ENCODE measurements around the gene TEK.
"Not testable (repeated sequence)": the region's sequence is repeated elsewhere in the genome, so short reads cannot be mapped to it uniquely, and the experiment has no call there.

The TEK gene

DNA sequence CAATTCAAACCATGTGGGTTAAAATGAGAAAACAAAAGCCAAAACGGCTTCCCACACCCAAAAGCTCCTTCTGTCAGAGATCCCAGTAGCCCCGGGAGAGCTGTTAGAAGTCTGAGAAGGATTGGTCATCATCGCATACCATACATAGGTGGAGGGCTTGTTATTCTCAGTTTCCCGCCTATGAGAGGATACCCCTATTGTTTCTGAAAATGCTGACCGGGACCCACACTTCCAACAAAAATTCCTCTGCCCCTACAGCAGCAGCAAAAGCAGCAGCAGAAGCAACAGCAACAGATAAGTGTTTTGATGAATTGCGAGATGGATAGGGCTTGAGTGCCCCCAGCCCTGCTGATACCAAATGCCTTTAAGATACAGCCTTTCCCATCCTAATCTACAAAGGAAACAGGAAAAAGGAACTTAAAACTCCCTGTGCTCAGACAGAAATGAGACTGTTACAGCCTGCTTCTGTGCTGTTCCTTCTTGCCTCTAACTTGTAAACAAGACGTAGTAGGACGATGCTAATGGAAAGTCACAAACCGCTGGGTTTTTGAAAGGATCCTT is at the start of gene TEK:
TEK (plus strand) TSS at position 245 of the 561 bp plus-strand sequence. CDS start 366 bp downstream, outside the sequence.
- DNase-seq: no peak

DNA sequence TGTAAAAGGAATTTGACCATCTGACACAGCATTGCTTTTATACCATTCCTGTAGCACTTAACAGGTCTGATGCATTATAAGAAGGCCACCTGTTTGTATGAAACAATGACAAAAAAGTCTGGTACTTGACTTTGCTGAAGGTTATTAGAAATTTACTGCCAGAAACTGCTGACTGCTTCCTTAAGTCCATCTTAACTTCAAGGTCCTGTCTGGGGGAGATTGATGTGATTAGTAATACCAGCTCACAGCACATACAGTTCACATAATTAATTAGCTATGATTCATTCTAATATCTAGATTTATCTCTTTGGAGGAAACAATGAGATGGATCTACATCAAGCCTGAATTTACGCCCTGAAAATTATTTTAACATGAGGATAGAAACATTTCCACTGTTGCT is 49.6 kb upstream of the TEK start:
- DNase-seq: no peak

DNA sequence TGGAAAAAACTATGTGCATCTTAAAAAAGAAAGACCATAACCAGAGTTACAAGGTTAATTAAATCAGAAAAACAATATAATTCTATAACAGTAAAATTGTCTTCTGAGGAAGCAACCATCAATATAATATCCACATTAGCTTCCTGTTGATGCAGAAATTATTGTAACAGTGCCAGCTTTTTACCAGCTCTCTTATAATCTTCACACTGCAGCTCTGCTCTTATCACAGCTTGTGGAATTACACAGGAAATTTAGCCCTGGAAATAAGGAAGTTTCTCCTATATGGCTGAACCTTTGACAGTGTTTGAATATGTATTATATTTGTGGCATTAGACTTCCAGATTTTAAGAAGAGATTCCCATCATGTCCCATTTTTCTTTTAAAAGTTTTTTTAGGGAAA is 49.1 kb upstream of the TEK start:
- DNase-seq: no peak

DNA sequence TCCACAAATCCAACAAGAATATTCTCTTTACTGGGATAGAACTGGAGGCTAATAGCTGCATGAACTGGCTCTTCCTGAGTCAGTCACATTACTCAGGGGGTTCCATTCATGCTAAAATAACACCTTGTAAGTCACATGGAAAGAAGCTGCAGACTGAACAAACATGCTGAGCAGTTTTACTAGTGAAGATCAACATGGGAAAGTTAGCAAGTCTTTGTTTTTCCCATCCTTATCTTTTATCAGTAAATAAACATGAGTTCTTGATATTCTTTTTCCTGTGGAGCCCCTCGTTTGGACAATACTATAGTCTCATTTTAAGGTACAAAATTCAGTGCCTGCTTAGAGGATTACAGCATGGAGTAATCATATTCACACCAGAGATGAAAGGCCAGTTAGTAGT is 43.7 kb upstream of the TEK start:
- no peak for DNase-seq

DNA sequence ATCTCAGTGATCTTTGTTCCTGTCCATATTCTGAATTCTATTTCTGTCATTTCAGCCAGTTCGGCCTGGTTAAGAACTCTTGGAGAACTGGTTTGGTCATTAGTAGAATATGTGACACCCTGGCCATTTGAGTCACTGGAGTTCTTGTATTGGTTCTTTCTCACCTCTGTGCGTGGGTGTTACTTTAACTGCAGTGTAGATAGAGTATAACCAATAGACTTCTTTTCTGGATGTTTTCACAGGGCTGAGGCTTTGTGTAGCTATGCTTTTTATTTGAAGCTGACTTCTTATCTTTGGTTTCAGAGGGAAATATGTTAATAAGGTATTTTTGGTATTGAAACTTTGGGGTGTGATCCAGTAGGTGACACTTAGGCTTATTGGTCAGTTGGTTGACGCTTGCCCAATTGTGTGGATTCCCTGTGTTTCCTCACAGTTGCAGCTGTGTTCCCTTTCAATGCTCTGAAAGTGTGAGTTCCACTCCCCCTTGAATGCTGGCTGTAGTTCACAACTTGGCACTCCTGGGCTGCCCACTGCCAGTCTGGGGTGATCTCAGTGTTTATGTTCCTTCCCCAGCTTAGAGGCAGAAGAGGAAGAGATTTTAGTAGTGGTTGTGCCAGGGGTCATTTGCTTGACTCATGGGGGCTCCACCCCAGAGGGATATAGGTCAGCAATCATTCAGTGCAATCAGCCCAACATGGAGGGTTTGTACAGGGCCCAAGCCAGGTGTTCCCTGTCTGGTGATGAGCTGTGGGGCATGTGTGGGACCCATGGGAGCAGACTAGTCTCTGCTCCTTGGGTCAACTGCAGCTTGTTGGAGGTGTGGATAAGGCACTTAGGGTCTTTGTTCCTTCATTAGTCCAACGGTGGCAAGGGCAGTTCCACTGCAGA is 34.9 kb upstream of the TEK start:
- no peak for DNase-seq

DNA sequence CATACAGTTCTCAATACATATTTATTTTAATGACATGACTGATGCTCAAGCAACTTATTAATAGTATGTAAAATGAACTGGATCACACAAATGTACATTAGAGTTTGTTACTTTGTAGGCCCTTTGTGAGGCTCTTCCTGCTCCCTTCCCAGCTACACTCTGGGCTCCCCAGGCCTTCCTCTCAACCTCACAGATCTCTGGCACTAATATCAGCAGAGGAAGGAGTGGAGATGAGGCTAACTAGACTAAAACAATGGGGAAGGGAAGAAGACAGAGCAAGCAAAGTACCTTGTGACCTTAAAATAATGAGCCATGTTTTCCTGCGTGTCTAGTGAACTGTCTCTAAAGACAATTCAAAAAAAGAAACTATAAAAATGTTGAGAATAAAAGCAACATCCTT is 30.3 kb upstream of the TEK start:
- no peak for DNase-seq

DNA sequence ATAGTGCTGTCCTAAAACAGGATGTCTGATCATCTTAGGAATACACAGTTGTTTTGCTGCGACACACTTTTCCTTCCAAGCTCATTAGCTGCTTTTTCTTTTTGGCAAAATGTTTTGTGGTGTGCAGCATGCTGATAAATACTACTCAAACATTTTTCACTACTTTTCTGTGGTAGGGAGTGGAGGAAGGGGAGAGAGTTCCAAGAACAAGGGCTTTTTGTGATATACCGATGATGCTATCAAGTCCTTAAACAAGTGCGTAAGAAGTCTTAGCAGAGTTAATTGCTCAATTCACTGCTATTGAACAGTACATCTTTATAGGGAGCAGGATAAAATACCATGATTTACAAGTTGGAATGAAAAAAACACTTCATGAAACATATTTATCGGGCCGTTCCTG is 23.6 kb upstream of the TEK start:
- no peak for DNase-seq

DNA sequence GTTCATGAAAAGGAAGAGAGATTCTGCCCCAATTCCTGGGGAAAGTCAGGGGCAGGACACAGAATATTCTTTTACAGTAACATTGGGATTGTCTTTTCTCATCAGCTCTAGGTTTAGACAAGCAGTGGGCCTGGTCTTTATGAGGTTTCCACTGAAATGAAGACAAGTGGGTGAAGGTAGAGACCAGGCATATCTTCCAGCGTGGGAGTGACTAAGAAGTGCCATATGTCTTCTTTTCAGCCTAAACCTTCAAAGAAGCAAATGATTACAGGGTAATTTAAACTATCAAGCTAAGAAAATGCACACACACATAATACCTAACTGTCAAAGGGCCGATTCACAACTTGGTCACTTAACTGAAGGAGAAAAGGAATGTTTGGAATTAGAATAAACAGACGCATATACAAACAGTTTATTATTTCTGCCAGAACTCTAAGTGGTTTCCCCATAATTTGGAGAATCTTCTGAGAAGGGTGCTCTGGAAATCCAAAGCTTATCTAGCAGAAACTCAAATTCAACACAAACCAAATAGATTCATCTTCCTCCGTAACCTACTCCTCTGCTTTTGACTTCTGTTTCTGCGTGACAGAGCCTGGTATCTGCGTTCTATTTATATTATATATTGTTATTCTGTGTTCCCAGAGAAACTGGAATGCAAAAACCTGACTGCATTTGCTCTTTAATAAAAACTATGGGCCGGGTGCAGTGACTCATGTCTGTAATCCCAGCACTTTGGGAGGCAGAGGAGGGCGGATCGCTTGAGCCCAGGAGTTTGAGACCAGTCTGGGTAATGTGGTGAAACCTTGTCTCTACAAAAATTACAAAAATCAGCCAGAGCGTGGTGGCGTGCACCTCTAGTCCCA is 22.0 kb upstream of the TEK start:
- DNase-seq: no peak

DNA sequence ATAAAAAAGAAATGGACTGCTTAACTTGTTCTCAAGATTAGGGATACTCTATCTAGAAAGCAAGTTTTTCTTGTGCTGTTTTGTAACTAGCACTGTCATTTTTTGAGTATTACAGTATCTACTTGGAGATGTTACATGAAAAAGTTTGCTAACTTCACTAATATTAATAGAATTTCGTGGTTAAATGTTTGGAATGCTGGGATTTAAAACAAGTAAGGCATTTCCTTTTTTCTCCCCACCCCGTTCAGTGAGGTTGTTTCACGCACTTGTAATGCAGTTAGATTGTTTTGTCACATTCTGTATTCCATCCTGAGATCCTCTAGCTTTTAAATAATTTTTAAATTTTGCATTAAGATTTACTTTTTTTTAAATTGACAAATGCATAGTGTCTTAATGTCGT is 20.0 kb upstream of the TEK start:
- no peak for DNase-seq

DNA sequence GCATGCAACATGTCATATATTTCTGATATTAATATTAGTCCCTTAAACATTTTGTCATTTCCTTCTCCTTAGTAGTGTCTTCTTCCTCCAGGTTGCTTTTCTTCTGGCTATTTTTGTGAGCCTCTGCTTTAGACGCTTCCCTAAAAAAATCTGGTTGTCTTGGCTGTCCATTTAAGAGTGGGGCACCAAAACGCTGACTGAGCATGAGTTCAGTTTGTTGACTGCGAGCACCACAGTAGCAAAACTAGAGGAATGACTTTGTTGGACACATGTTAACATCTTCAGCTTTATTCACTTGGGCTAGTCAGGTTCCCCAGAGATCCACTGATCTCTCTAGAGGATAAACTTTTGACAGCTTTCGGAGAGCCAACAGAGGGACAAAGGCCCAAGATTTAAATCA is 19.3 kb upstream of the TEK start:
- no peak for DNase-seq

DNA sequence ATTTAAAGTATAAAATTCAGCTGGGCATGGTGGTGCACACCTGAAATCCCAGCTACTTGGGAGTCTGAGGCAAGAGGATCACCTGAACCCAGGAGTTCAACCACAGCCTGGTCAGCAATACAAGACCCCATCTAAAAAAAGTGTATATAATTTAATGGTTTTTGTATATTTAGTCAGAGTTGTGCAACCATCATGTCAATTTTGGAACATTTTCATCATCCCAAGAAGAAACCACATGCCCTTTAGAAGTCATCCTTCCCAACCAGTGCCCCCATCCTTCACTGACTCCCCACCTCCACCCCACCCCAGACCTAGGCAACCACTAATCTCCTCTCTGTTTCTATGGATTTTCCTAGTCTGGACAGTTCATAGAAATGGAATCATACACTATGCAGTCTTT is 18.8 kb upstream of the TEK start:
- no peak for DNase-seq

DNA sequence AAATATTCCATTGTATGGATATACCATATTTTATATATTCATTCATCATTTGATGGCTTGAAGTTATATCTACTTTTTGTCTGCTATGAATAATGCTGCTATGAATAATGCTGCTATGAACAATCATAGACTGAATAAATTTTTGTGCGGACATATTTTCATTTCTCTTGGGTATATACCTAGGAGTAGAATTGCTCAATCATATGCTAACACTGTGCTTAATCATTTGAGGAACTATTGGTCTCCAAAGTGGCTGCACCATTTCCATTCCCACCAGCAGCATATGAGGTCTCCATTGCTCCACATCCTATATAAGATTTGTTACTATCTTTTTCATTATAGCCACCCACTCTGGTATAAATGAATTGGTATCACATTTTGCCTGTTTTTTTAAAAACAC is 18.3 kb upstream of the TEK start:
- no peak for DNase-seq

DNA sequence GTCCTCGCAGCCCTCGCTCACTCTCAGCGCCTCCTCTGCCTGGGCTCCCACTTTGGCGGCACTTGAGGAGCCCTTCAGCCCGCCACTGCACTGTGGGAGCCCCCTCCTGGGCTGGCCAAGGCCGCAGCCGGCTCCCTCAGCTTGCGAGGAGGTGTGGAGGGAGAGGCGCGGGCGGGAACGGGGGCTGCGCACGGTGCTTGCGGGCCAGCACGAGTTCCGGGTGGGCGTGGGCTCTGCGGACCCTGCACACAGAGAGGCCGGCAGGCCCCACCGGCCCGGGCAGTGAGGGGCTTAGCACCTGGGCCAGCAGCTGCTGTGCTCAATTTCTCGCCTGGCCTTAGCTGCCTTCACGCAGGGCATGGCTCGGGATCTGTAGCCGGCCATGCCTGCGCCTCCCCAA is 16.5 kb upstream of the TEK start:
- not testable (repeated sequence) for DNase-seq

DNA sequence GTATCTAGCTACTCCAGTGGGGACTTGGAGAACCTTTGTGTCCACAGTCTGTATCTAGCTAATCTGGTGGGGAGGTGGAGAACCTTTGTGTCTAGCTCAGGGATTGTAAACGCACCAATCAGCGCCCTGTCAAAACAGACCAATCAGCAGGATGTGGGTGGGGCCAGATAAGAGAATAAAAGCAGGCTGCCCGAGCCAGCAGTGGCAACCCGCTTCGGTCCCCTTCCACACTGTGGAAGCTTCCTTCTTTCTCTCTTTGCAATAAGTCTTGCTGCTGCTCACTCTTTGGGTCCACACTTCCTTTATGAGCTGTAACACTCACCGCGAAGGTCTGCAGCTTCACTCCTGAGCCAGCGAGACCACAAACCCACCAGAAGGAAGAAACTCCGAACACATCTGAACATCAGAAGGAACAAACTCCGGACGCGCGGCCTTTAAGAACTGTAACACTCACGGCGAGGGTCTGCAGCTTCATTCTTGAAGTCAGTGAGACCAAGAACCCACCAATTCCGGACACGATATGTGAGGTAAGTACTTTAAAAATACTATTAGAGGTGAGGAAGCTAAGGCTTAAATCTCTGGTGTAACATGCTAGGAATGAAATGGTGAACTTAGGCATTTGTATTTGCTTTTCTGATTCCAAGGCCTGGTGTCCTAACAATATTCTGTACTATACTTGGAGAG is 15.5 kb upstream of the TEK start:
- not testable (repeated sequence) for DNase-seq

DNA sequence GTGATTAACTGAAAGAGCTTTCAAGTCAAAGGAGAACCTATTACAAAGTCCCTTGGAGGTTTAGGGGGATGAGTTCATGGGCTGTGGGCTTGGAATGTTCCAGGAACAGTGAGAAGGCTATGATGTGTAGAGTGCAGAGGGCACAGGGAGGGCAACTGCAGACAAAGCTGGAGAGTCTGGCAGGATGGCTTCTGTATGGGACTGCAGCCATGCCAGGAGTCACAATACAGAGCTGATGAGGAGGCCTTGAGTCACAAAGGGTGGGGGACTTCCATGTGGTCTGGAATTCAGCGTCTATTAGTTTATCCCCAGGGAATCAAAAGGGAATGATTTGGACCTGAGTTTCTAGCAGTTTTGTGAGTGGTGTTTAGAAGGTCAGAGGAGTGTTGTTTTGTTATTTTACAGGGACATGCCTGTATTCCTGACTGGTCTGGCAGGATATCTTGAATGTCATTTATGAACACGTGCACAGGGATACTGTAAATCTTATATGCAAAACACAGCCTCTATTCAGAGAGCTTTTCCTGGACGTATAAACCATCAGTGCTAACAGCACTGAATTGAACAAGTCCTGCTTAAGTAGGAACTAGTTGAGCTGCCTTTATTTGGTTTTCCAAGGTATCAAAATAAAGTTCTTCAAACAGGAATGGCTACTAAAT is 14.3 kb upstream of the TEK start:
- DNase-seq: no peak

DNA sequence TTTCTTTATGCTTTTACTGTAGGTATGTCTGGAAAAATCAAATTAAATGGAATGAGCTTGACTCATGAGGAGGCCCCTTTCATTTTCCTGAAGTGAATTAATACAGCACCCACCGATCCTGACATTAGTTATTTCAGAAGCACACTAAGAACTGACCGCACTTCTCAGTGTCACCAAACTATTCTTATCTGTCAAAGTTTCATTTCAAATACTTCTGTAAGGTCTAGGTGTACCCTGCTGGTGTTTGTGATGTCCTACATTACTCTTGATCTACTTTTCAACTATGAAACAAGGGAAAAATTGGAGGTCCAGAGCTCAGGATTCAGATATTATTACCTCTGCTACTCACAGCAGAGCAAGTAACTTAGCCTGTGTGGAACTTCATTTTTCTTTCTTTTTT is 1.8 kb upstream of the TEK start:
- no peak for DNase-seq

DNA sequence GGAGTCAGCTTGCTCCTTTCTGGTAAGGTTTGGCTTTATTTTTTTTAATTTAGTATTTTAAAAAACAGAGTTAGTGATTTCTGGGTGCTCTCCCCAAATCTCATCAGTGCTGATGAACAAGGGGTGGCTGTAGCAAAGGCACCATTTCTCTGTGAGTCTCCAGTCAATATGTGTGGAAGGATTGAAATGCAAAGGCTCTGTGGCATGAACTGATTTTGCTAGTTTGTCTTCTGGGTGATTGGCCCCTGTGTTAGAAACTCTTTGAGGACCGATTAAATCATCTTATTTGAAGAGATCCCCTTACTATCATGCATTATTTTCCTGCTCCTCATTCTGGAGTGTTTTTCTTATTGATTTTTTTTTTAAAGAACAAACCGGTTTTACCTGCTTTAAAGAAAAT is 596 bp downstream of the TEK start:
- DNase-seq: no peak

DNA sequence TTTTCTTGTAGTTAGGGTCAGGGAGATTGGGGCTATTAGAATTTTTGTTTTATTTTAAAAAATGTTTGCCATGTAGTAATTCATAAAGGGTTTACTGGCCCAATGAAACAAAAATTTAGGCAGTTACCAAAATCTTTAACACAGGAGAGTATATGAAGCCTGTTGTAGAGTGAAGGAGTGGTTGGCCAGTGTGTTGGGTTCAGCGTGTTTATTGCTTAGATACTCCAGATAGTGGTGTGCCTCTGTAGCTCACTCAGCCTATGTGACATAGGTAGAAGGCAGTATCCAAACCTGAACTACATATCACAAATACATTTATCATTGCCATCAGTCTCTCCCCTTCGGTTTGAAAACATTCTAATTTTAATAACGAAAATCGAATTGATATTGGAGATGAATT is 1.2 kb downstream of the TEK start:
- no peak for DNase-seq

DNA sequence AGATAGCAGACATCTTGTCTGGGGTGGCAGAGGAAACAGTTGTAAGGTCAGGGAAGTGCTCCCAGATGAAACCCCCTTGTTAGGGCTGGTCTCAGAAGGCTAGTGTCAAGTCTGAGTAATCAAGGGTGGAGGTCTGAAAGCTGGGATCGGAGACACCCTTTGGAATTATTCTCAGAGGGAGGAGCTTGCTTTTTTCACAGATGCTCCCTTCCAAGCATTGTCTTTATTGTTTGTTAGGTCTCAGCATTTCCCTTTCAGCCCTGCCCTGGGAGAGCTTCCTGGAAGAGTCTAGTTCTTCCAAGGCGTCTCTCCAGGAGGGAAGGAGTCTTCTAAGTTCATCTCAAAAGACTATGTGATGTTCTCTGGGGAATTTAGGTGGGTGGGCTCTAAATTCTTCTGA is 3.2 kb downstream of the TEK start:
- DNase-seq: no peak

DNA sequence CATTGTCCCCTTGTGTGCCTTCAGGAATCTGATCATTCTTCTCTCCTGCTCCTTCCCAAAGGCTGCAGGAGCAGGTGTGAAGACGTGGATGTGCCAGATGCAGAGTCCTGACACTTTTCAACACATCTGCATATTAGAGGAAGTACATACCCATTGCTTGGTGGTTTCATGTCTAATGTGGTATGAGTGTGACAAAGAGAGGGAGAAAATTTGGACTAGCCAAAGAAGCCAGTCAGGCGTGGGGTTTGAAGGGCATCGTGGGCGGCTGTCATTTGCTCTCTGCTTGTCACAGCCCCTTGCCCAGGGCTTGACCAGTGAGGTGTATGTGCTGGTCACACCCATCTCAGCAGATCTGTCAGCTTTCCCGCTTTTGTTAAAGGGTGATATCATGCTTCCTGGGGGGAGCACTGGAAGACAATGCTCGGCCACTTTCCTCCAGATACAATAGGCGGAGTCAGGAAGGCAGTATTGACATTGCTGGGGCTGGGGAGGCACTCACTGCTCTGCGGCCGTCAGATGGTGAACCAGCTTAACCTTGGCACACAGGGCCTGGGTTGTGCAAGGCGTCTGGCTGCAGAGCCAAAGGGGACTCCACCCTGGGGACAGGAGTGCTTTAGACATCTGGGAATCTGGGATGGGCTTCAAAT is 8.6 kb downstream of the TEK start:
- DNase-seq: no peak

DNA sequence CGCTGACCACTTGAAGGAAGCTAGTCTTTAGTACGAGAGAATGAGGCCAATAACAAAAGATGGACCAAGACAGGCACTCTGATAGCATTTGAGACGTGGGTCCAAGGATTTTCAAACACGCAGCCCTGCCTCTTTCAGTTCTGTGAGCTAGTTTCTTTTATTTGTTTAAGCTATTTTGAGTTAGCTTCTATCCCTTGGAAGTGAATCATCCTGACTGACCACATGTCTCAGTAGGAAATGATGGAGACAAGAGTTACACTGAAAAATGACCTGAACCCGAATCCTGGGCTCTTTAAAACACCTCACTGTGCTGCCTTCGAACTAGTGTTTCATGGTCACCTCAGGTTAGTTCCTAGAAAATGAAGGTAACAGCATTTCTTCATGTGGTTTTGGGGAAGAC is 9.9 kb downstream of the TEK start:
- no peak for DNase-seq

DNA sequence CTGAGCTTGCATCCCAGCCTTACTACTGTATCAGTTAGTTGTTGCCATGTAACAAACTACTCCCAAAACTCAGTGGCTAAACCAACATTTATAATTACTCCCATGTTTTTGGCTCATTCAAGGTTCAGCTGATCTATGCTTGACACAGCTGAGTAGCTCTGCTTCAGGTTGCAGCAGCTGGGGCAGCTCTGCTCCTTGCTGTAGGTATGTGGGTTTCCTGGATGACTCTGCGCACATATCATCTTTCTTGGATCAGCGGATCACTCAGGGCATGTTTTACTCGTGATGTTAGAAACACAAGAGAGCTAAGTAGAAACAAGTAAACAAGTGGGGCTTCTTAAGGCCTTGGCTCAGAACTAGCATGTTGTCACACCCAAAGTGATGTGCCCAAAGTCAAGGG is 15.1 kb downstream of the TEK start:
- DNase-seq: no peak
